GM23248 (cell line): ENCODE data around the gene PCDHGC3. TPM values are rescaled to one million over a fixed set of nuclear protein-coding genes. Genes with fewer than 3 reads are reported as not detected.

Source experiments
- DNase-seq: peaks from one replicate; pipeline ENCODE4 v3.0.0-alpha.2; 2015
- H2AFZ ChIP-seq: fragments of 200-600 bp; sonication (generic); 2 replicates; pipeline ENCODE4 v1.6.1; 2016; ENCODE audit warnings: antibody characterized with exemption
- H3F3A ChIP-seq: fragments of 200-600 bp; sonication (generic); 2 replicates; pipeline ENCODE4 v1.6.1; 2016; ENCODE audit warnings: mild to moderate bottlenecking, antibody characterized with exemption, mixed run types; ENCODE audit not compliant: insufficient read depth
- H3K27ac ChIP-seq: fragments of 200-600 bp; sonication (generic); 2 replicates; pipeline ENCODE4 v1.5.1; 2016; ENCODE audit warnings: mild to moderate bottlenecking
- H3K27me3 ChIP-seq: fragments of 200-600 bp; sonication (generic); replicated peaks from 2 replicates; pipeline ENCODE4 v1.6.1; 2016; ENCODE audit warnings: mild to moderate bottlenecking; ENCODE audit not compliant: insufficient read depth
- H3K36me3 ChIP-seq: fragments of 200-600 bp; sonication (generic); 2 replicates; pipeline ENCODE4 v1.6.1; 2016; ENCODE audit warnings: low read depth, mild to moderate bottlenecking
- H3K4me1 ChIP-seq: fragments of 200-600 bp; sonication (generic); 2 replicates; pipeline ENCODE4 v1.6.1; 2016; ENCODE audit warnings: mild to moderate bottlenecking; ENCODE audit not compliant: insufficient read depth
- H3K4me2 ChIP-seq: fragments of 200-600 bp; sonication (generic); one replicate; pipeline ENCODE4 v1.6.1; 2016; ENCODE audit warnings: mild to moderate bottlenecking; ENCODE audit not compliant: unreplicated experiment
- H3K4me3 ChIP-seq: fragments of 200-600 bp; sonication (generic); 2 replicates; pipeline ENCODE4 v1.5.1; 2016; ENCODE audit warnings: mild to moderate bottlenecking
- H3K79me2 ChIP-seq: fragments of 200-600 bp; sonication (generic); 2 replicates; pipeline ENCODE4 v1.6.1; 2016; ENCODE audit warnings: mild to moderate bottlenecking; ENCODE audit not compliant: insufficient read depth
- H3K9ac ChIP-seq: fragments of 200-600 bp; sonication (generic); 2 replicates; pipeline ENCODE4 v1.6.1; 2016; ENCODE audit warnings: mild to moderate bottlenecking
- H3K9me2 ChIP-seq: fragments of 200-600 bp; sonication (generic); 2 replicates; pipeline ENCODE4 v1.6.1; 2016; ENCODE audit warnings: mixed run types, mild to moderate bottlenecking, moderate library complexity; ENCODE audit not compliant: insufficient read depth
- H3K9me3 ChIP-seq: fragments of 200-600 bp; sonication (generic); one replicate; pipeline ENCODE4 v1.6.1; 2017; ENCODE audit warnings: low read depth
- H4K20me1 ChIP-seq: fragments of 200-600 bp; sonication (generic); 2 replicates; pipeline ENCODE4 v1.6.0; 2016; ENCODE audit not compliant: insufficient read depth
- EZH2 ChIP-seq: fragments of 200-600 bp; sonication (generic); IDR thresholded peaks from 2 replicates; pipeline ENCODE4 v1.6.1; 2018; ENCODE audit warnings: antibody characterized with exemption, mild to moderate bottlenecking; ENCODE audit not compliant: insufficient read depth, poor library complexity, severe bottlenecking
- EZH2phosphoT487 ChIP-seq: fragments of 200-600 bp; sonication (generic); IDR thresholded peaks from 2 replicates; pipeline ENCODE4 v1.6.1; 2018; ENCODE audit warnings: antibody characterized with exemption, moderate library complexity, mild to moderate bottlenecking, low read depth; ENCODE audit not compliant: insufficient read depth
- WGBS, 2 experiments: methylation state at CpG; one replicate each; pipeline ENCODE4 v1.1.6; 2015 to 2017; ENCODE audit warnings: low lambda C conversion rate in 2 of 2, low coverage in 1 of 2; ENCODE audit errors: missing lambda C conversion rate in 2 of 2; 5-methylcytosine and 5-hydroxymethylcytosine counted together
- in situ Hi-C: fragments of 300-500 bp; cut with MboI; formaldehyde crosslinking; loops from 2 replicates; pipeline ENCODE4 v1.15.0; 2020
- polyA plus RNA-seq: library from polyadenylated mRNA; unstranded; fragments of >200 nt; fragmentation: Nextera tagmentation; extraction: Ambion mirVana; gene quantifications from 2 replicates; pipeline ENCODE4 v1.2.1, GENCODE V29; 2016
- total RNA-seq: library from RNA; depleted of rRNA; stranded (reverse); fragments of >200 nt; shearing (Covaris generic); gene quantifications from 2 replicates; pipeline ENCODE4 v1.2.3, GENCODE V29; 2014

PCDHGC3 gene
- total and polyA plus RNA-seq, 2 experiments from 2014 or later = 44.6 to 74.4 TPM

DNA sequence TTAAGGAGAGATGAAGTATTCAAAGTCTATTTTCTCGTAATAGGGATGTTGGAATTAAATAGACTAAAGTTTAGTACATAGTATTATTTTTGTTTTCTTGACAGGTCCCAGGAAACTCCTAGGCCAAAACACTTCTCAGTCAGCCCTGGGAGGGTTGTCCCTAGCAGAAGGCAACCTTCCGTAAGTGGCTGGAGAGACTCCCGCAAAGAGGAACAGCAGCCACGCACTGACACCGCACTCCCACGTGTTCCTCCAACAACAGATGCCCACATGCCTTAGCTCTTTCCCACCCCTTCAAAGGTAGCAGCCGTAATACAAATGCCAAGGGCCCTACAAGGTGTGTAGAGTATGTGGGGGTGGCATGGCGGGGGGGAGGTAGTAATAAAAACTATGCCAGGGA, 41.5 kb downstream of the PCDHGC3 start:
- DNase-seq = no peak
- no peaks in the 10 kb centered on the region for H3K36me3 ChIP-seq

DNA sequence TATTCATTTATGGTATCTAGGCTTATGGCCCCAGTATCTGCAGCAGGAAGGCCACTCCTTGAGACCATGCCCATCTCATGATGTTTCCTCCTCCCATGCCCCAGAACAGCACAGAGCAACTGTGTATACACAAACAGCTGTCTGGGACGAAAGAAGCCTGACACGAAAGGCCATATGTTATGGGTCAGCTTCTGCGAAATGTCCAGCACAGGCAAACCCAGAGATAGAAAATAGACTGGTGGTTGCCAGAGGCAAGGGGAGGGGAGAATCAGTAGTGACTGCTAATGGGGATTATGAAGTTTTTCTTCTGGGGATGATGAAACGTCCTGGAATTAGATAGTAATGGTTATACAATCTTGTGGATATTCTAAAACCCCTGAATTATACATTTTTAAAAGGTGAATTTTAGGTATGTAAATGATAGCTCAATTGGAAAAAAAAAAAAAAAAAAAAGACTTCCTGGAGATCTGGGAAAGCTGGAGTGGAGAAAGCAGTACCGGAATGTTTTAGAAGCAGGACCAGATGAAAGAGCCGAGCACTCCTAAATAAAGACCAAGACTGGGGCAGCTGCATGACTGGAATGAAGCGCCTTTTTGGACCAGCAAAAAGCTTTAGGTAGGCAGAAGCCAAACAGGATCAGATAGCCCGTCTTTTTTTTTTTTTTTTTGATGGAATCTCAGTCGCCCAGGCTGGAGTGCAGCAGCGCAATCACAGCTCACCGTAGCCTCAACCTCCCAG, 42.3 kb downstream of the PCDHGC3 start:
- Histone ChIP-seq H4K20me1 (no peaks in the 10 kb centered on the region), H3K27me3 (no peaks in the 10 kb centered on the region), H2AFZ (no peak overlapping the region), H3K36me3 (no peaks in the 10 kb centered on the region), H3K4me3 (no peak overlapping the region), H3K9ac (no peak overlapping the region), H3K27ac (peak overlapping the region; percentile 94), H3K9me3 (no peaks in the 10 kb centered on the region), H3K79me2 (0 out of 2 replicates have a peak, but pooled peaks cover 2% of the 10 kb centered on the region), H3K4me1 (peaks cover 83% of the 10 kb centered on the region), H3K9me2 (no peaks in the 10 kb centered on the region), H3K4me2 (no peak overlapping the region), H3F3A (peaks cover 72% of the 10 kb centered on the region)
- in situ Hi-C loops = no loop called here
- TF ChIP-seq EZH2phosphoT487 (no peak), EZH2 (no peak)
- peak; percentile 38 for DNase-seq
- WGBS, 2 experiments = 81 to 82% methylated on average over 11 of the region's 11 CpGs

More for the DNA sequence above, 41.5 kb downstream of the PCDHGC3 start:
- no peaks in the 10 kb centered on the region for H3K9me3 ChIP-seq
- H3K27me3 ChIP-seq = no peaks in the 10 kb centered on the region
- H4K20me1 ChIP-seq = no peaks in the 10 kb centered on the region
- H3F3A ChIP-seq = peaks cover 69% of the 10 kb centered on the region
- in situ Hi-C loops = no loop called here
- no peak for TF ChIP-seq EZH2
- TF ChIP-seq EZH2phosphoT487 = no peak
- H3K4me3 ChIP-seq = no peak overlapping the region
- H3K27ac ChIP-seq = peak overlapping the region; percentile 94
- WGBS, 2 experiments = 77 to 79% methylated on average over 8 of the region's 8 CpGs
- no peaks in the 10 kb centered on the region for H3K9me2 ChIP-seq
- peaks cover 86% of the 10 kb centered on the region for H3K4me1 ChIP-seq
- no peak overlapping the region for H3K4me2 ChIP-seq
- peak overlapping the region; percentile 90 for H3K9ac ChIP-seq
- H2AFZ ChIP-seq = no peak overlapping the region
- no peaks in the 10 kb centered on the region for H3K79me2 ChIP-seq

- WGBS, 2 experiments = 85 to 96% methylated on average over 1 of the region's 1 CpG
- DNase-seq = no peak
- Histone ChIP-seq H4K20me1 (no peaks in the 10 kb centered on the region), H3K79me2 (0 out of 2 replicates have a peak, but pooled peaks cover 7% of the 10 kb centered on the region), H3K4me2 (no peak overlapping the region), H2AFZ (no peak overlapping the region), H3K9me3 (no peaks in the 10 kb centered on the region), H3K9me2 (no peaks in the 10 kb centered on the region), H3K9ac (no peak overlapping the region), H3K4me1 (peaks cover 77% of the 10 kb centered on the region), H3K4me3 (no peak overlapping the region), H3K27me3 (no peaks in the 10 kb centered on the region), H3K36me3 (0 out of 2 replicates have a peak, but pooled peaks cover 2% of the 10 kb centered on the region), H3K27ac (no peak overlapping the region), H3F3A (peaks cover 72% of the 10 kb centered on the region)
- in situ Hi-C loops = no loop called here
- no peak for TF ChIP-seq EZH2phosphoT487
- TF ChIP-seq EZH2 = no peak
Observed at GRCh38 chr5:141518618-141519015, 42.9 kb downstream of the PCDHGC3 start.

DNA sequence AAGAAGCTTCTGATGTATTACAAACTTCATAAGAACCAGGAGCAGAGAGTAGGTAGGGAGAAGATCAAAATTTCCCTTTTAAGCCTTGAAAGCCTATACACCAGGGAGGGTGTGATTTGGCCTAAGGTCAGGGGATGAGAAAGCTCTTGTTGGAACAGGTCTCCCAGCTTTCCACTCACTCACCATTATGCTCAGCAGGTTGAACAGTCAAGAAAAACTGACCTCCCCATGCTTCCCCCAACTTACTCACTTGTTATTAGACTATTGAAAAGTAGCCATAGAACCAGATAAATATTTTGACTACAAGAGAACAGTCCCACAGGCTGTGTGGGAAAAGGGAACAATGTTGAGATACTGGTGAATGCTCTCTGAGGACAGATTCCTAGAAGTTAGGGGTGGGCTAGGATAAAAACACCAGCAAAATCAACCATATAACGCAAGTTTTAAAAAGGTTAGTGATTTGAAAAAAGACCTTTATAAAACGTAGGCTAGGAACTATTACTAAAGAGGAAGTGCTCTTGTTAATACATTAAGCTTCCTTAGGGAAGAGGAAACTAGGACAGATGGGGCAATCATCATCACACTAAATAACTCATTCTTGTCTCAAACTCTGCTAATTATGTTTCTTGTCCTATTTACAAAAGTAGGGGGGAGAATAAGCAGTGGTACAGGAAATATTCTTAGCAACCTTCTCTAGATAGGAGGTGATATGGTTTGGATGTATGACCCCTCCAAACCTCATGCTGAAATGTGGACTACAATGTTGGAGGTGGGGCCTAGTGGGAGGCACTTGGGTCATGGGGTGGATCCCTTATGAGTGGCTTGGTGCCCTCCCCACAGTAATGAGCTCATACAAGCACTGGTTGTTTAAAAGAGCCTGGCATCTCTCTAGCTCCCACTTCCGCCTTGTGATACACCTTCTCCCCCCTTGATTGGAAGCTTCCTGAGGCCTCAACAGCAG, 44.1 kb downstream of the PCDHGC3 start:
- 0 out of 2 replicates have a peak, but pooled peaks cover 7% of the 10 kb centered on the region for H3K79me2 ChIP-seq
- H3K9me2 ChIP-seq = no peaks in the 10 kb centered on the region
- H3K36me3 ChIP-seq = 0 out of 2 replicates have a peak, but pooled peaks cover 4% of the 10 kb centered on the region
- H2AFZ ChIP-seq = no peak overlapping the region
- no peak overlapping the region for H3K9ac ChIP-seq
- peak overlapping the region; percentile 43 for H3K4me2 ChIP-seq
- H3F3A ChIP-seq = peaks cover 69% of the 10 kb centered on the region
- TF ChIP-seq EZH2phosphoT487 = no peak
- no peak for TF ChIP-seq EZH2
- in situ Hi-C loops = no loop called here
- no peak overlapping the region for H3K4me3 ChIP-seq
- WGBS, 2 experiments = 81 to 88% methylated on average over 3 of the region's 3 CpGs
- no peak for DNase-seq
- H3K27me3 ChIP-seq = no peaks in the 10 kb centered on the region
- no peaks in the 10 kb centered on the region for H3K9me3 ChIP-seq
- H3K4me1 ChIP-seq = peaks cover 75% of the 10 kb centered on the region
- no peaks in the 10 kb centered on the region for H4K20me1 ChIP-seq
- H3K27ac ChIP-seq = peak overlapping the region; percentile 90
